RCC 7860 (cell line): Measurements from ENCODE around the gene KAT2B.
"Not testable (repeated sequence)": the region's sequence is repeated elsewhere in the genome, so short reads cannot be mapped to it uniquely, and the experiment has no call there.

ENCODE experiments used
- DNase-seq: peaks from one replicate; pipeline ENCODE4 v3.0.0-alpha.2; 2015; ENCODE audit warnings: low spot score
- FAIRE-seq: peaks from 2 replicates; lab custom pipeline; 2012; peaks lifted over from hg19 to GRCh38; lab: Jason Lieb, UNC

The KAT2B gene

GRCh38 chr3:20039765-20040547, at the start of gene KAT2B:
TSS of gene KAT2B (plus strand) at chr3:20040446. CDS start at chr3:20040478, 32 bp downstream.
- no peak for FAIRE-seq
- peak; percentile 19 for DNase-seq

DNA sequence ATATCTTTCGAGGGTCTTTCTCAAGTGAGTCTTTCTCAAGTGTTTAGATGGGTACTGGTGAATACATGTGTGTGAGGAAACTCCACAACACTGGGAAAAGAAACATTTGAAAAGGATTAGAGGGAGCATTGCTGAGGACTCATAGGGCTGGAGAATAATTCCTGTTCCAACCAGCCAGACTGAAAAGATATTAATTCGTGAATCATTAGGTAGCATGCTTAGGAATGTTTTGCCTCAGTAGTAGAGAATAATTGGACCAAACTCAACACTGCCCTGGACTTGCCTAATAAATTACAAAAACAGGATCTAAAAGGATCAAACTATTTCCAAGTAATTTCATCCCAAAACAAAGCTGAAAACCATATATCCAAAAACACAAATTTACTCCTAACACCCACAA, 45.5 kb upstream of the KAT2B start:
- FAIRE-seq (no peak), DNase-seq (no peak)

- FAIRE-seq = no peak
- no peak for DNase-seq
Observed at GRCh38 chr3:19997502-19997901, 42.7 kb upstream of the KAT2B start.

GRCh38 chr3:20001932-20002331, 38.3 kb upstream of the KAT2B start:
- no peak for FAIRE-seq
- no peak for DNase-seq

- no peak for DNase-seq
- FAIRE-seq = no peak
Observed at GRCh38 chr3:20007960-20008359, 32.3 kb upstream of the KAT2B start.

GRCh38 chr3:20008646-20009045, 31.6 kb upstream of the KAT2B start:
- no peak for FAIRE-seq

DNA sequence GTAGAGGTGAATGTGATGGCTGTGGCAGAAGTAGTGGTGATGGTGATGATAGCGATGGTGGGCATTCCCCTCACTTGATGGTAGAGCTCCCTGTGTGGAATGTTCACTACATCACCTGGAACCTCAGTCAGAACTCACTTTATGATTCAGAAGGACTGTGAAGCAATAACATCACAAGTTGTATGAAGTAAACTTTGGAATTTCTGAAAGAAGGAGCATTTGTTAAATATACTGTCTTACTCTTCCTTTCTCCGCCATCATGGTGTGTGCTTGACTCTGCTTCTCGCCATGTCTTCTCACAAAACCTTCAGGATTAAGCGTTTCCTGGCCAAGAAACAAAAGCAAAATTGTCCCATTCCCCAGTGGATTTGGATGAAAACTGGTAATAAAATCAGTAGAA, 28.1 kb upstream of the KAT2B start, which contains the start of gene PP2D1:
PP2D1 (minus strand) TSS at position 101 of the 400 bp plus-strand sequence. CDS start 192 bp downstream, outside the sequence.
- FAIRE-seq = no peak
- no peak for DNase-seq

More at GRCh38 chr3:20008646-20009045, 31.6 kb upstream of the KAT2B start:
- no peak for DNase-seq

GRCh38 chr3:20013396-20013795, 26.9 kb upstream of the KAT2B start:
- no peak for DNase-seq
- FAIRE-seq = no peak

DNA sequence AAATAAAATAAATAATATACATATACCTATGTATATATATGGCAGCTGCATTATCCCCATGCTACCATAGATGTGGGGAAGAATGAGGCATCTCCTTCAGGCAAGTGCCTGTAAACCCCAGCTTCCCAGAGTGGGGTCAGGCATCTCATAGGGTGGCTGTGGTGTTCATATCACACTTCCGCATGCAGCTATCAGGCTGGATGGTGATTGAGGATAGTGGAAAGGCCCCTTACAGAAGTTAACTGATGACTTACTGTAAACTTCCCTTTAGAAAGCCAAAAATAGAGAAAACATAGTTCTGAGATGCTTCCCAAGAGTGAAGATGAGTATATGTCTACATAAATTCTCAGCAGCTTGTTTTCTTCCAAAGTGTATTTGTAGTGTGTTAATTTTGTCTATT, 24.7 kb upstream of the KAT2B start:
- no peak for DNase-seq
- no peak for FAIRE-seq

DNA sequence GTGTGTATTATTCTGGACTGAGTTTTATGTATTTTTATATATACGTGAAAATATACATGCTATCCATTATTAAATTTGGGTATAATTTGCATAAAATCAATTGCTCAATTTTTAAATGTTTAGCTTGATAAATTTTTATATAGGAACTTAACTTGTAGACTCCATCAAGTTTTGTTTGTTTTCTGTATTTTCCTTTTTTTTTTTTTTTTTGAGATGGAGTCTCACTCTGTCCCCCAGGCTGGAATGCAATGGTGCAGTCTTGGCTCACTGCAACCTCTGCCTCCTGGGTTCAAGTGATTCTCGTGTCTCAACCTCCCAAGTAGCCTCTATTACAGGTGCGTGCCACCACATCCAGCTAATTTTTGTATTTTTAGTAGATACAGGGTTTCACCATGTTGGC, 24.2 kb upstream of the KAT2B start:
- not testable (repeated sequence) for DNase-seq, FAIRE-seq

GRCh38 chr3:20022954-20023622, 17.2 kb upstream of the KAT2B start:
- DNase-seq (no peak), FAIRE-seq (no peak)

DNA sequence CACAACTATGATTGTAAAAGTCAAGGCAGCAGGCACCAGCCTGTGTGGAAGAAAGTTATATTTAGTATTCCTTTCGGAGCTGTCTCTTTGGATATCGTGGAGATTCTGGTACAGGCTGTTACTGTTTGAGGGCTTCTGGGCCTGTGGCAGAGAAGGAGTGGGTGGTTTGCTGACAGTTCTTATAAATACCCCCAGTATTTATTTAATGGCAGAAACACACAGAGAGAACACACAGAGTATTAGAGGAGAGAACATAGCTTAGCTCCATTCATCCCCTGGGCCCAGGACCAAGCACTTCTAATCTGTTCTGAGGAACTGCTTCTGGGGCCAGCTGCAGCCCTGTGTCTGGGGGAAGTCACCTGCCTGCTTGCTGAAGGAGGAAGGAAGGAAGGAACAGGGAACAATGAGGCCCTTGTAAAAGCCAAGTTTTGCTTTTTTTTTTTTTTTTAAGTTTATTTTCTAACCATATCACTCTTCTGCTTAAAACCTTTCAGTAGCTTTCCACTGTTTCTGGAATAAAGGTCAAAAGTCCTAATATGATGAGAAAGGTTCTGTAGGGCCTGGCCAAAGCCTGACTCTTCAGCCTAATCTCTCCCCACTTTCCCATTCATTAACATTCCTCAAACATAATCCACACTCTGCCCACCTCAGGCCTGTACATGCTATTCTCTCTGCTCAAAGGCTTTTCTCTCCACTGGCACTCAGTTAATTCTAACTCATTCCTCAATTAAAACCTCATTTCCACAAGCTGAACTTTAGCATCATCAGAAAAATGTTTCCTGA, 16.4 kb upstream of the KAT2B start:
- FAIRE-seq = no peak
- no peak for DNase-seq

- DNase-seq (no peak), FAIRE-seq (no peak)
Observed at GRCh38 chr3:20027136-20027535, 13.1 kb upstream of the KAT2B start.

GRCh38 chr3:20028905-20029331, 11.3 kb upstream of the KAT2B start:
- DNase-seq (no peak), FAIRE-seq (no peak)

DNA sequence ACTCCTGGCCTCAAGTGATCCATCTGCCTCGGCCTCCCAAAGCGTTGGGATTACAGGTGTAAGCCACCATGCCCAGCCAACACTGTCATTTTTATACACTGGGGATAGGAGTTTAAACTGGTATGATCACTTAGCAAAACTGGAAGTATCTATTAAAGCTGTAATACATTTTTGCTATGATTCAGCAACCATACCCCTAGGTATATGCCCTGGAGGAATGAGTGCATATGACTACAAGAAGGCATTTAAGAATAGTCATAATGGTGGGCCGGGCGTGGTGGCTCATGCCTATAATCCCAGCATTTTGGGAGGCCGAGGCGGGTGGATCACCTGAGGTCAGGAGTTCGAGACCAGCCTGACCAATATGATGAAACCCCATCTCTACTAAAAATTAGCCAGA, 8.3 kb upstream of the KAT2B start:
- not testable (repeated sequence) for DNase-seq, FAIRE-seq

DNA sequence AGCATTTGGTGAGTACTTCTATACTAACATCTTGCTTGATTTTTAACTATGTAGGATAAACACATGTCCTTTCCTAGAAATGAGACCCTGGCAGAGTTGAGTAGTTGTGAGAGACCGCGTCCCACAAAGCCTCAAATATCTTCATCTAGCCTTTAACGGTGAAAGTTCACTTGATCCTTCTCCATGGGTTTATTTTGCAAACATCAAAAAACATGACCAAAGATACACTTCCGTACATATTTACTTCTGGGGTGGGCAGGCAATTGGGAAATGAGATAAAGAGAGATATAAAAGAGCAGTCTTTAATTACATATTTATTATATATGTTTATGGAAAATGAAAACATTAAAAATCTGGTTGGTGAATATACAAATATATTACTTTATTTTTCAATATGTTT, 5.2 kb upstream of the KAT2B start:
- DNase-seq (no peak), FAIRE-seq (no peak)

- DNase-seq (no peak), FAIRE-seq (no peak)
Observed at GRCh38 chr3:20037255-20037996, 2.8 kb upstream of the KAT2B start.

DNA sequence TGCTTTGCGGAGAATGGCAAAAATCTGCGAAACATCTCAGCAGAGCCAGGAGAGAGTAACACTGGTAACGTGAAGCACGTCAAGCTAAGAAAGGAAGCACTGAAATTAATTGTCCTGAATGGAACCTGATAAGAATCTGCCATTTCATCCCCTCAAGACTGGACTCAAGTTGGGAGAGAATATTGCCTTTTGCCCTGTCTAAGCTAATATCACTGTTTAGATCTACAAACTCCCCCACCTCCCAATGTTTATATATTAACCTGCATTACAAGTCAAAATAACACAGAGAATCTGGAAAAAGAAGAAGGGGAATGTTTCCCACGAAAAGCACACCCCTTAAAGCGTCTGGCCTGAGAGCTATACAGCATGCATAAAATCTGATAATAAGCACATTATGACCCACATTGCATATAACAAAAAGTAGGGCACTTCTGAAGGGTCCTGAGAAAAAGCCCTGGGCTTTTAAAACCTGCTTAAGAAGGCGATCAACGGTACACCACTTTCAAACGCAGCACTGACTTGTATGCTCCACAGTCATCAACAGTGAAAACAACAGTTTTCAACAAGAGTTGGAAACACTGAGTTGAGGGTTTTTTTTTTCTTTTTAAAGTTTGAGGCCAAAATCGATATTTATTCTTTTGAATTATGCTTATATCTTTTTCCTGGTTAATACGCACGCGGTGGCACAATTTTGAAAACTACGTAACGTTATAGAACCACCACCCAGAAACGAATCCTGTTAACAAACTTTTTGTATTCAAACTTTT, 1.4 kb upstream of the KAT2B start:
- FAIRE-seq (no peak), DNase-seq (no peak)

GRCh38 chr3:20039466-20039764, 831 bp upstream of the KAT2B start:
- DNase-seq (no peak), FAIRE-seq (no peak)

DNA sequence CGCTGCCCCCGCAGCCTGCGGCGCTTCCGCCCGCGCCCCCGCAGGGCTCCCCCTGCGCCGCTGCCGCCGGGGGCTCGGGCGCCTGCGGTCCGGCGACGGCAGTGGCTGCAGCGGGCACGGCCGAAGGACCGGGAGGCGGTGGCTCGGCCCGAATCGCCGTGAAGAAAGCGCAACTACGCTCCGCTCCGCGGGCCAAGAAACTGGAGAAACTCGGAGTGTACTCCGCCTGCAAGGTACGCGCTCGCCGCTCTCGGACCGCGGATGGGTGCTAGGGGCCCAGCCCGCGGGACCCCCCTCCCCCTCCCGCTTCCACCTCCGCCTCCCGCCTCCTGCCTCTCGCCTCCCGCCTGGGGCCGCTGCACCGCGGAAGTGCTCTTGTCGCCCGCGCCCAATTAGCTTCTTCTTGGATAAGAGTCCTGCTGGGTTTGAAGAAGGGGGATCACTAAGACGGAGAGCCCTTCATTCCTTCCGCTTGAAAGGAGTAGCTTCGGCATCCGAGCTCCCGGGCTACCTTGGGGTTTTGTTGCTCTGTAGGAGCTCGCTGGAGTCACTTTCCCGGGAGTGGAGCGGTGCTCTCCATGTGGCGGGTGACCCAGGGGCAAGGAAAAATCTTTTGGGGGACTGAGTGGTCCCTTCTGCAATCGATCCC, 426 bp downstream of the KAT2B start:
- DNase-seq = peak; percentile 16
- no peak for FAIRE-seq
